T-cell (primary cell): ENCODE data around the gene SP2. TPM values are rescaled to one million over a fixed set of nuclear protein-coding genes. Genes with fewer than 3 reads are reported as not detected.

Experiments used
- ATAC-seq, 4 experiments: fragments of 200-7000 bp in 3 of 4; fragments of 150-1000 bp in 1 of 4; cut with Tn5 transposase; replicated peaks in 1 of 4; 1 replicate in 3 of 4; 2 replicates in 1 of 4; pipeline ENCODE4 v1.10.0; 2021; ENCODE audit warnings: moderate library complexity in 3 of 4, mild to moderate bottlenecking in 2 of 4, moderate number of reproducible peaks in 1 of 4
- CTCF ChIA-PET, 2 donors: fragments of 300-600 bp; sonication (Branson Sonifier 250); formaldehyde crosslinking; loops; one replicate each; lab custom pipeline; 2022; ENCODE audit warnings: antibody characterized with exemption in 2 of 2; lab: Charles Lee
- POLR2A ChIA-PET, 2 donors: fragments of 300-600 bp; sonication (Branson Sonifier 250); formaldehyde crosslinking; loops; one replicate each; lab custom pipeline; 2022; ENCODE audit warnings: antibody characterized with exemption in 2 of 2; lab: Charles Lee
- DNase-seq, 35 experiments: peaks; one replicate each; pipeline versions ENCODE4 v3.0.0 to v3.0.0-alpha.2; 2013 to 2023
- H3K27ac ChIP-seq: one replicate; pipeline ENCODE4 v1.5.1; 2013; ENCODE audit warnings: low read length
- H3K27me3 ChIP-seq, 2 experiments: replicated peaks in 1 of 2; 1 replicate in 1 of 2; 2 replicates in 1 of 2; pipeline versions ENCODE4 v1.6.1 to v1.7.0; 2013; ENCODE audit warnings: low read length in 1 of 2, mixed read lengths in 1 of 2; ENCODE audit not compliant: control insufficient read depth in 2 of 2, insufficient read depth in 2 of 2; ENCODE audit errors: extremely low read depth in 1 of 2
- H3K36me3 ChIP-seq, 2 donors: 1 replicate in 1 of 2; 2 replicates in 1 of 2; pipeline versions ENCODE4 v1.6.1 to v1.7.0; 2013; ENCODE audit warnings: low read length in 1 of 2; ENCODE audit not compliant: control insufficient read depth in 2 of 2, insufficient read depth in 1 of 2; ENCODE audit errors: extremely low read depth in 1 of 2
- H3K4me1 ChIP-seq, 2 experiments: 1 replicate in 1 of 2; 2 replicates in 1 of 2; pipeline versions ENCODE4 v1.6.1 to v1.7.0; 2013; ENCODE audit warnings: low read length in 2 of 2, mixed read lengths in 1 of 2; ENCODE audit not compliant: insufficient read depth in 2 of 2, control insufficient read depth in 1 of 2; ENCODE audit errors: extremely low read depth in 1 of 2
- H3K4me3 ChIP-seq, 2 donors: 1 replicate in 1 of 2; 2 replicates in 1 of 2; pipeline versions ENCODE4 v1.5.1 to v1.7.0; 2013; ENCODE audit warnings: mild to moderate bottlenecking in 2 of 2, low read length in 1 of 2, moderate library complexity in 1 of 2; ENCODE audit not compliant: control insufficient read depth in 1 of 2; ENCODE audit errors: extremely low read depth in 1 of 2
- H3K9me3 ChIP-seq: 2 replicates; pipeline ENCODE4 v1.7.0; 2013
- H3K27ac Mint-ChIP-seq, 2 donors: one replicate each; pipeline ENCODE4 v1.8.0; 2020 to 2021; ENCODE audit warnings: mild to moderate bottlenecking in 2 of 2, mixed read lengths in 2 of 2
- H3K27me3 Mint-ChIP-seq, 2 donors: one replicate each; pipeline ENCODE4 v1.8.0; 2021 to 2022; ENCODE audit warnings: mixed read lengths in 2 of 2
- H3K36me3 Mint-ChIP-seq: one replicate; pipeline ENCODE4 v1.8.0; 2021; ENCODE audit warnings: mixed read lengths
- H3K4me1 Mint-ChIP-seq, 3 donors: one replicate each; pipeline ENCODE4 v1.8.0; 2020 to 2022; ENCODE audit warnings: mixed read lengths in 3 of 3, mild to moderate bottlenecking in 1 of 3
- H3K4me3 Mint-ChIP-seq, 3 donors: one replicate each; pipeline ENCODE4 v1.8.0; 2020 to 2022; ENCODE audit warnings: mild to moderate bottlenecking in 3 of 3, mixed read lengths in 3 of 3, moderate library complexity in 3 of 3
- H3K9me3 Mint-ChIP-seq, 3 donors: one replicate each; pipeline ENCODE4 v1.8.0; 2020 to 2022; ENCODE audit warnings: mixed read lengths in 3 of 3
- WGBS: methylation state at CpG from one replicate; pipeline ENCODE4 v1.1.5; 2013; ENCODE audit warnings: missing lambda C conversion rate; ENCODE audit not compliant: insufficient coverage; 5-methylcytosine and 5-hydroxymethylcytosine counted together
- total RNA-seq, 35 experiments: library from RNA in 6 of 35; stranded (reverse) in 6 of 35; fragments of 120-200 nt in 1 of 35; gene quantifications; one replicate each; pipeline versions ENCODE4 v1.2.1 to v1.2.4 and lab custom pipeline; 2013 to 2026

Gene SP2
- total RNA-seq, 5 donors from 2014 or later (not counting 1 experiment from before 2014, with no cell fraction given): 27.1 to 41.6 (median 32.8) TPM

GRCh38 chr17:47850692-47851573 is 45.1 kb upstream of the SP2 start, which contains the start of gene SP6:
SP6 (minus strand) TSS chr17:47851163; CDS start chr17:47848429, 2,734 bp downstream.
- Mint-ChIP-seq H3K4me1 (peaks cover 23 to 40% (median 36%) of the 10 kb centered on the region in 3 donors), H3K27me3 (peaks cover 71 to 82% of the 10 kb centered on the region in 2 donors), H3K9me3 (no peaks in the 10 kb centered on the region), H3K36me3 (no peaks in the 10 kb centered on the region), H3K27ac (peak within 1 kb of the TSS in 1 of 2 donors; percentile 8), H3K4me3 (peak within 1 kb of the TSS; percentile 41 to 73 (median 45))
- peak in 30 of 35 experiments; percentile 16 to 72 (median 39) for DNase-seq
- Histone ChIP-seq H3K9me3 (no peaks in the 10 kb centered on the region), H3K4me3 (peak within 1 kb of the TSS; percentile 12 to 55), H3K4me1 (peaks cover 4 to 43% of the 10 kb centered on the region in 2 experiments), H3K27ac (no peak within 1 kb of the TSS), H3K36me3 (no peaks in the 10 kb centered on the region), H3K27me3 (peaks cover 24 to 86% of the 10 kb centered on the region in 2 experiments)
- peak; percentile 77 to 95 (median 90) for ATAC-seq
- 12% methylated on average over 51 of the region's 71 CpGs for WGBS
- POLR2A ChIA-PET: interaction anchor here in 1 of 2 donors (0.6 kb wide), 1 partner anchor 71 kb away, joined by 5 read pairs; no protein-coding TSS in a partner anchor
- CTCF ChIA-PET: interaction anchor here in 1 of 2 donors (0.9 kb wide), 1 partner anchor 9 kb away, joined by 3 read pairs; no protein-coding TSS in a partner anchor

- no peak for DNase-seq
- POLR2A ChIA-PET: no interaction called here
- H3K27me3 Mint-ChIP-seq: peaks cover 64 to 82% of the 10 kb centered on the region in 2 donors
- peaks cover 22 to 39% (median 36%) of the 10 kb centered on the region in 3 donors for H3K4me1 Mint-ChIP-seq
- Histone ChIP-seq H3K27me3 (peaks cover 16 to 78% of the 10 kb centered on the region in 2 experiments), H3K4me1 (peaks cover 4 to 41% of the 10 kb centered on the region in 2 experiments), H3K36me3 (no peaks in the 10 kb centered on the region), H3K27ac (no peak overlapping the region), H3K4me3 (peak overlapping the region in 1 of 2 donors; percentile 17), H3K9me3 (no peaks in the 10 kb centered on the region)
- no peak for ATAC-seq
- no peaks in the 10 kb centered on the region for H3K9me3 Mint-ChIP-seq
- 14% methylated on average over 6 of the region's 11 CpGs for WGBS
- peak overlapping the region in 1 of 3 donors; percentile 73 for H3K4me3 Mint-ChIP-seq
- H3K36me3 Mint-ChIP-seq: no peaks in the 10 kb centered on the region
- peak overlapping the region in 1 of 2 donors; percentile 8 for H3K27ac Mint-ChIP-seq
- CTCF ChIA-PET: interaction anchor here in 1 of 2 donors (1.0 kb wide), 1 partner anchor 11 kb away, joined by 3 read pairs; the partner anchor contains the start of gene SCRN2
Measured at GRCh38 chr17:47851764-47852112, 44.3 kb upstream of the SP2 start.

- H3K4me3 ChIP-seq: peak overlapping the region in 1 of 2 donors; percentile 17
- H3K27ac Mint-ChIP-seq: peak overlapping the region in 1 of 2 donors; percentile 8
Measured at GRCh38 chr17:47852113-47852949, 43.7 kb upstream of the SP2 start.

GRCh38 chr17:47853616-47854015 is 42.4 kb upstream of the SP2 start:
- Mint-ChIP-seq H3K4me3 (no peak overlapping the region), H3K36me3 (no peaks in the 10 kb centered on the region), H3K27me3 (peaks cover 60 to 78% of the 10 kb centered on the region in 2 donors), H3K4me1 (peaks cover 14 to 33% (median 30%) of the 10 kb centered on the region in 3 donors), H3K9me3 (no peaks in the 10 kb centered on the region), H3K27ac (no peak overlapping the region)
- Histone ChIP-seq H3K27me3 (peaks cover 14 to 74% of the 10 kb centered on the region in 2 experiments), H3K4me3 (no peak overlapping the region), H3K27ac (no peak overlapping the region), H3K9me3 (no peaks in the 10 kb centered on the region), H3K36me3 (no peaks in the 10 kb centered on the region), H3K4me1 (peaks cover 4 to 27% of the 10 kb centered on the region in 2 experiments)
- CTCF ChIA-PET: no interaction called here
- WGBS: 70% methylated on average over 5 of the region's 5 CpGs
- DNase-seq (no peak), ATAC-seq (no peak)
- POLR2A ChIA-PET: no interaction called here

More at GRCh38 chr17:47852113-47852949, 43.7 kb upstream of the SP2 start:
- H3K4me1 ChIP-seq: peaks cover 4 to 35% of the 10 kb centered on the region in 2 experiments
- ChIA-PET POLR2A (no interaction called here), CTCF (interaction anchor here (0.6 to 1.0 kb wide), 3 partner anchors 11 to 141 kb away, joined by 3 to 11 read pairs (median 3); partner anchors contain the start of gene SCRN2 (in 1 of the 2))
- Mint-ChIP-seq H3K27me3 (peaks cover 59 to 82% of the 10 kb centered on the region in 2 donors), H3K4me1 (peaks cover 16 to 33% (median 31%) of the 10 kb centered on the region in 3 donors), H3K9me3 (no peaks in the 10 kb centered on the region), H3K4me3 (peak overlapping the region in 2 of 3 donors; percentile 17 to 73), H3K36me3 (no peaks in the 10 kb centered on the region)
- H3K36me3 ChIP-seq: no peaks in the 10 kb centered on the region
- no peak for DNase-seq
- H3K27ac ChIP-seq: no peak overlapping the region
- ATAC-seq: no peak
- 27% methylated on average over 18 of the region's 32 CpGs for WGBS
- no peaks in the 10 kb centered on the region for H3K9me3 ChIP-seq
- peaks cover 16 to 78% of the 10 kb centered on the region in 2 experiments for H3K27me3 ChIP-seq

- Mint-ChIP-seq H3K9me3 (no peaks in the 10 kb centered on the region), H3K4me3 (no peak overlapping the region), H3K27me3 (peaks cover 51 to 69% of the 10 kb centered on the region in 2 donors), H3K36me3 (no peaks in the 10 kb centered on the region), H3K4me1 (peaks cover 9 to 20% (median 16%) of the 10 kb centered on the region in 3 donors), H3K27ac (no peak overlapping the region)
- no peak overlapping the region for H3K4me3 ChIP-seq
- no peaks in the 10 kb centered on the region for H3K36me3 ChIP-seq
- H3K27me3 ChIP-seq: peaks cover 9 to 69% of the 10 kb centered on the region in 2 experiments
- no CpG with 5 or more reads among the region's 3 CpGs for WGBS
- POLR2A ChIA-PET: no interaction called here
- H3K27ac ChIP-seq: no peak overlapping the region
- DNase-seq (no peak), ATAC-seq (no peak)
- H3K4me1 ChIP-seq: peaks cover 2 to 17% of the 10 kb centered on the region in 2 experiments
- H3K9me3 ChIP-seq: no peaks in the 10 kb centered on the region
- CTCF ChIA-PET: interaction anchor here in 1 of 2 donors (1.0 kb wide), 1 partner anchor 15 kb away, joined by 4 read pairs; the partner anchor contains the start of gene SCRN2
Measured at GRCh38 chr17:47855737-47856136, 40.3 kb upstream of the SP2 start.
